ENCODE results near the gene KCNK10.

Gene KCNK10

GRCh38 chr14:88204221-88204620, 118.8 kb downstream of the KCNK10 start:
- no peak for TF ChIP-seq MAX (IDR thresholded peaks at IDR 0.05; ENCODE audit: low read depth, low read length)
- no peak for TF ChIP-seq MYC (IDR thresholded peaks at IDR 0.05; ENCODE audit: low read depth, low read length)
- no peak for TF ChIP-seq POLR2A (IDR thresholded peaks at IDR 0.05; ENCODE audit: extremely low read depth, insufficient read length)
- TF ChIP-seq CTCF (IDR thresholded peaks at IDR 0.05; ENCODE audit: low read depth, low read length): no peak
- DNase-seq (ENCODE audit: low read depth): no peak
- no peak overlapping the region for H3K4me3 ChIP-seq (ENCODE audit: low read depth, low read length)

- DNase-seq (ENCODE audit: low read depth): no peak
- no peak for TF ChIP-seq MAX (IDR thresholded peaks at IDR 0.05; ENCODE audit: low read depth, low read length)
- TF ChIP-seq MYC (IDR thresholded peaks at IDR 0.05; ENCODE audit: low read depth, low read length): no peak
- H3K4me3 ChIP-seq (ENCODE audit: low read depth, low read length): no peak overlapping the region
These were observed 119.8 kb downstream of the KCNK10 start for GRCh38 chr14:88203291-88203690.

GRCh38 chr14:88202286-88202685, 120.8 kb downstream of the KCNK10 start:
- H3K4me3 ChIP-seq (ENCODE audit: low read depth, low read length): no peak overlapping the region
- no peak for TF ChIP-seq MAX (IDR thresholded peaks at IDR 0.05; ENCODE audit: low read depth, low read length)
- no peak for TF ChIP-seq CTCF (IDR thresholded peaks at IDR 0.05; ENCODE audit: low read depth, low read length)
- TF ChIP-seq POLR2A (IDR thresholded peaks at IDR 0.05; ENCODE audit: extremely low read depth, insufficient read length): no peak
- no peak for TF ChIP-seq MYC (IDR thresholded peaks at IDR 0.05; ENCODE audit: low read depth, low read length)

GRCh38 chr14:88201851-88202250, 121.2 kb downstream of the KCNK10 start:
- DNase-seq (ENCODE audit: low read depth): no peak
- TF ChIP-seq MYC (IDR thresholded peaks at IDR 0.05; ENCODE audit: low read depth, low read length) (no peak), MAX (IDR thresholded peaks at IDR 0.05; ENCODE audit: low read depth, low read length) (no peak), CTCF (IDR thresholded peaks at IDR 0.05; ENCODE audit: low read depth, low read length) (no peak), POLR2A (IDR thresholded peaks at IDR 0.05; ENCODE audit: extremely low read depth, insufficient read length) (no peak)
- H3K4me3 ChIP-seq (ENCODE audit: low read depth, low read length): no peak overlapping the region

More at GRCh38 chr14:88202286-88202685, 120.8 kb downstream of the KCNK10 start:
- DNase-seq (ENCODE audit: low read depth): no peak

GRCh38 chr14:88199882-88200281, 123.2 kb downstream of the KCNK10 start:
- no peak for TF ChIP-seq POLR2A (IDR thresholded peaks at IDR 0.05; ENCODE audit: extremely low read depth, insufficient read length)
- TF ChIP-seq CTCF (IDR thresholded peaks at IDR 0.05; ENCODE audit: low read depth, low read length): no peak
- TF ChIP-seq MAX (IDR thresholded peaks at IDR 0.05; ENCODE audit: low read depth, low read length): no peak
- TF ChIP-seq MYC (IDR thresholded peaks at IDR 0.05; ENCODE audit: low read depth, low read length): no peak
- no peak overlapping the region for H3K4me3 ChIP-seq (ENCODE audit: low read depth, low read length)
- no peak for DNase-seq (ENCODE audit: low read depth)

GRCh38 chr14:88198446-88198845, 124.6 kb downstream of the KCNK10 start:
- no peak for DNase-seq (ENCODE audit: low read depth)
- H3K4me3 ChIP-seq (ENCODE audit: low read depth, low read length): no peak overlapping the region
- TF ChIP-seq POLR2A (IDR thresholded peaks at IDR 0.05; ENCODE audit: extremely low read depth, insufficient read length) (no peak), MYC (IDR thresholded peaks at IDR 0.05; ENCODE audit: low read depth, low read length) (no peak), CTCF (IDR thresholded peaks at IDR 0.05; ENCODE audit: low read depth, low read length) (no peak), MAX (IDR thresholded peaks at IDR 0.05; ENCODE audit: low read depth, low read length) (no peak)
